Gastroesophageal sphincter (tissue), 3 donors: ENCODE measurements around the gene PPP3CA.

Experiments used
- EP300 ChIP-seq: sonication (generic); formaldehyde crosslinking; IDR thresholded peaks from one replicate; pipeline ENCODE4 v1.6.1; 2017; ENCODE audit warnings: antibody characterized with exemption, mild to moderate bottlenecking
- TF ChIP-seq, protein P1 (sequence below), 4 experiments: fragments of 200-600 bp in 2 of 4; fragments of 450-650 bp in 2 of 4; sonication (generic) in 1 of 4; IDR thresholded peaks; one replicate each; pipeline ENCODE4 v1.5.1; 2017 to 2019; ENCODE audit warnings: antibody characterized with exemption in 4 of 4, mild to moderate bottlenecking in 2 of 4, moderate library complexity in 2 of 4

DNA sequence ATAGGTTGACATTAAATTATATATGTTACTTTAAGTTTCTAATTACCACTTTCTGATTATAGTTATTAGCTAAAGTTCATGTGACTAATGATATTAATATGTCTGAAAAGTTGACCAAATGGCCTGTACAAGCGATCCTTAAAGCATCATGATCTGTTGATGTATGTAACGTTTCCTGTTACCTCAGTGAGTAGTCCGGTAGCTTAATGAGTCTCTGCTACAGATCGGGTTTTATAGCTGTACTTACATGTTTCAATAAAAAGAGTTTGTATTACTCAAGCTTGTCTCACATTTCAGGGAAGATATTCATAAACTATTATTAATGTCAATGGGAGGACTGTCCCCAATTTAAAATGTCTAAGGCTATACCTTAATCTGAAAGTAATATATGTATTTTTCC, 246.3 kb downstream of the PPP3CA start:
- TF ChIP-seq, protein P1, sequence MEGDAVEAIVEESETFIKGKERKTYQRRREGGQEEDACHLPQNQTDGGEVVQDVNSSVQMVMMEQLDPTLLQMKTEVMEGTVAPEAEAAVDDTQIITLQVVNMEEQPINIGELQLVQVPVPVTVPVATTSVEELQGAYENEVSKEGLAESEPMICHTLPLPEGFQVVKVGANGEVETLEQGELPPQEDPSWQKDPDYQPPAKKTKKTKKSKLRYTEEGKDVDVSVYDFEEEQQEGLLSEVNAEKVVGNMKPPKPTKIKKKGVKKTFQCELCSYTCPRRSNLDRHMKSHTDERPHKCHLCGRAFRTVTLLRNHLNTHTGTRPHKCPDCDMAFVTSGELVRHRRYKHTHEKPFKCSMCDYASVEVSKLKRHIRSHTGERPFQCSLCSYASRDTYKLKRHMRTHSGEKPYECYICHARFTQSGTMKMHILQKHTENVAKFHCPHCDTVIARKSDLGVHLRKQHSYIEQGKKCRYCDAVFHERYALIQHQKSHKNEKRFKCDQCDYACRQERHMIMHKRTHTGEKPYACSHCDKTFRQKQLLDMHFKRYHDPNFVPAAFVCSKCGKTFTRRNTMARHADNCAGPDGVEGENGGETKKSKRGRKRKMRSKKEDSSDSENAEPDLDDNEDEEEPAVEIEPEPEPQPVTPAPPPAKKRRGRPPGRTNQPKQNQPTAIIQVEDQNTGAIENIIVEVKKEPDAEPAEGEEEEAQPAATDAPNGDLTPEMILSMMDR (IDR thresholded peaks at IDR 0.05) = no peak
- no peak for TF ChIP-seq EP300
